Erythroblast (primary cell): ENCODE results near the gene IDI2.

ENCODE experiments used
- DNase-seq, 2 experiments: peaks; one replicate each; lab custom pipeline; 2025; lab: John Stamatoyannopoulos, UW
- GATA1 ChIP-seq: IDR thresholded peaks from 2 replicates; pipeline ENCODE4 v1.6.1; 2011; ENCODE audit warnings: low read depth, mild to moderate bottlenecking, control low read depth, low read length, moderate library complexity
- POLR2A ChIP-seq: IDR thresholded peaks from 2 replicates; pipeline ENCODE4 v1.6.1; 2011; ENCODE audit warnings: mild to moderate bottlenecking, low read length

IDI2 gene

DNA sequence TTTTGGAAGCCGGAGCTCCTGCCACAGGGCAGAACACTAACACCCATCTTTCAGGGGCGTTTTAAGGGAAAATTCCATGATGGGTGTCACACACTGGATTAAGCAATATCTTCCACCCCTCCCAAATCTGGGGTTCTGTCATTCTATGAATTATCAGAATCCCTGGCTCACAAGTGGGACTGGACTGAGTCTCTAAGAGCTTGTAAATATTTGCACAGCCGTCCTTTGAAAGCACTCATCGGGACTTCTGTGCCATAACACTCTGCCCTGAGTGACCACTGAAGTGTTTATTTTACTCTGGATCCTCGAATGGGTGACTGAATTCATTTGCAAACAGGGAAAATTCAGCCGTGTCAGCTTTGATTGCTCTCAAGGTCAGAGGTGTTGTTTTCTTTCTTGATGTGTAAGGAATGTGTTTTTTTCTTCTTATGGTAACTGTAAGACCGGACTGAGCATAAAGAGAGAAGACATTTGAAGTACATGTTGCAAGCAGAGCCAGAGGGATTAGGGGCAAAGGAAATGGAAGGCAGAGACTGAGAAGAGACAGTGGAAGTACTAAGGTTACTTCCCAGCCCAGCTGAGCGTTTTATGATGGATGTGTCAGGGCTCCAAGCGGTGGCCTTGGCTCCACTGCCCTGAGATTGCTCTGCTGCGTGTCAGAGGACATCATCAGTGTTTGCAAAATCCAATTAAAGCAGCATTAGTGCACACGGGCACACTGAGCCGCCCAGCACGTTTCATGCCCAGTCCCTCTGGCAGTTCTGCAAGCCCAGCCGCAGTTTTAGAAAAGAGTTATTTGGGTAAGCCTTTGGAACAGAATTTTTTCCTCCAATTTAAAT, 55.1 kb downstream of the IDI2 start:
- no peak for TF ChIP-seq GATA1
- no peak for TF ChIP-seq POLR2A
- DNase-seq: no peak

DNA sequence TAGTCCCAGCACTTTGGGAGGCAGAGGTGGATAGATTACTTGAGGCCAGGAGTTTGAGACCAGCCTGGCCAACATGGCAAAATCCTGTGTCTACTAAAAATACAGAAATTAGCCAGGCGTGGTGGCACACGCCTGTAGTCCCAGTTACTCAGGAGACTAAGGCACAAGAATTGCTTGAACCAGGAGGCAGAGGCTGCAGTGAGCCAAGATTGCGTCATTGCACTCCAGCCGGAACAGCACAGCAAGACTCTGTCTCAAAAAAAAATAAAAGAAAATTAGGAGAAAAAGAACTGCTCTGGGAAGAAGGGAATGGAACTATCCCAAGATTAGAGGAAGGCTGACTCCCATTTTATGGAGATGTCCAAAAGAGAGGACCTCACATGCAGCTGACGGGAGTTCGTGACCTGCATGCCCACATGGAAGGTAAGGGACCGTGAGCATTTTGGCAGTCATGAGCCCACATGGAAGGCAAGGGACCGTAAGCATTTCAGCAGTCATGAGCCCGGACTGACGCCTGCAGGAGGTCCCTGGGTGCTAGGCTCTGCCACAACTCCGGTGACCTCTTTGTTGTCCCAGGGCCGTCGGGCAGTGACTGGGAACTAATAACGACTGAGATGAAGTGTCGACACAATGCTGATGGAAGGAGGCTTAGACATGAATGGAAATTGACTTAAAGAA, 56.0 kb downstream of the IDI2 start:
- TF ChIP-seq GATA1: no peak
- no peak for TF ChIP-seq POLR2A
- DNase-seq: no peak
